ENCODE measurements around the gene PPP1R12B.

Gene PPP1R12B

GRCh38 chr1:202564958-202565495 is 216.5 kb downstream of the PPP1R12B start:
- H3K4me3 ChIP-seq (ENCODE audit: low read length): no peak overlapping the region
- TF ChIP-seq CTCF (conservative IDR thresholded peaks at IDR 0.05; ENCODE audit: low read depth, low read length): no peak
- DNase-seq (ENCODE audit: low read depth): no peak

GRCh38 chr1:202565890-202566602 is 217.5 kb downstream of the PPP1R12B start:
- no peak for DNase-seq (ENCODE audit: low read depth)
- H3K4me3 ChIP-seq (ENCODE audit: low read length): no peak overlapping the region
- no peak for TF ChIP-seq CTCF (conservative IDR thresholded peaks at IDR 0.05; ENCODE audit: low read depth, low read length)

- H3K4me3 ChIP-seq (ENCODE audit: low read length): no peak overlapping the region
- no peak for TF ChIP-seq CTCF (conservative IDR thresholded peaks at IDR 0.05; ENCODE audit: low read depth, low read length)
- DNase-seq (ENCODE audit: low read depth): no peak
Observed at GRCh38 chr1:202567738-202568137, 219.2 kb downstream of the PPP1R12B start.

GRCh38 chr1:202568410-202568809 is 219.9 kb downstream of the PPP1R12B start:
- TF ChIP-seq CTCF (conservative IDR thresholded peaks at IDR 0.05; ENCODE audit: low read depth, low read length): no peak
- H3K4me3 ChIP-seq (ENCODE audit: low read length): no peak overlapping the region
- DNase-seq (ENCODE audit: low read depth): no peak

GRCh38 chr1:202568826-202569225 is 220.3 kb downstream of the PPP1R12B start:
- no peak for DNase-seq (ENCODE audit: low read depth)
- H3K4me3 ChIP-seq (ENCODE audit: low read length): no peak overlapping the region

GRCh38 chr1:202569393-202570322 is 221.2 kb downstream of the PPP1R12B start:
- no peak for DNase-seq (ENCODE audit: low read depth)
- no peak overlapping the region for H3K4me3 ChIP-seq (ENCODE audit: low read length)
- TF ChIP-seq CTCF (conservative IDR thresholded peaks at IDR 0.05; ENCODE audit: low read depth, low read length): no peak

More at GRCh38 chr1:202568826-202569225, 220.3 kb downstream of the PPP1R12B start:
- no peak for TF ChIP-seq CTCF (conservative IDR thresholded peaks at IDR 0.05; ENCODE audit: low read depth, low read length)

Measured in retinal pigment epithelial cell (primary cell).